HG03045 (cell line): ENCODE results near the gene DOK3.
"Not testable (repeated sequence)": the region's sequence is repeated elsewhere in the genome, so short reads cannot be mapped to it uniquely, and the experiment has no call there.

Source experiments
- ATAC-seq: cut with Tn5 transposase; IDR thresholded peaks from one replicate; pipeline ENCODE4 v1.9.1; 2021; ENCODE audit warnings: mild to moderate bottlenecking, moderate library complexity; ENCODE audit not compliant: unreplicated experiment

The DOK3 gene

DNA sequence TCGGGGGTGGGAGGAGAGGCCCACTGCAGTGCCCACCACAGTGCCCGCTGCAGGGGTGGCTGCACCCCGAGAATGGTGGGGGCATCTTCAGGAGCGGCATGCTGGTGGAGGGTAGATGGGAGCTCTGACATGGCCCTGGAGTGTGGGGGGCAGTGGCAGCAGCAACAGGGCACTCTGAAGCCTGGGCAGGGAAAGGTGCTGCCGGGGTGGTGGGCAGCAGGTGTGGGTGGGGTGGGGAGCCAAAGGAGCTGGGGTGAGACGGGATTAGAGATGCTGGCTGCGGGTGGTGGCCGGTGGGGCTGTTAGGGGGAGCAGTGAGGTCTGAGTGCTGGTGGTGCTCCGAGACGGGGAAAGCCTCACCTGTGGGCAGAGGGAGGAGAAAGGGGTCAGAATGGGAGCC, 26.8 kb upstream of the DOK3 start:
- ATAC-seq = no peak

DNA sequence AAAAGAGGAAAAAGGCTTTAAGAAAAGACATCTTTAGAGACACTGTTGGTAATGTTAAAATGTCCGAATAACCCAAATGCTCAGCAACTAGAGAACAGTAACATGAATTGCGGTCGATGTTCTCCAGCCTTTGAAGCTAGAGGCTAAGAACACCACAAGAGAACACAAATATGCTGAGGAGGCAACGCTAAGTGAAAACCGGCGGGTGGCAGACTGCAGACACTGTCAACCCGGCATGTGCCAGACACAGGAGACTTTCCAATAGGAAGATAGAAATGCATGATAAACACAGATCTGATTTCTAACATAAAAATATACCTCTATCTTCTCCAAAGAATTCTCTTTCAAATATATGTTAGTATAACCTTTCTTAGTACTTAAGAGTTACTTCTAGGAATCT, 25.5 kb upstream of the DOK3 start:
- no peak for ATAC-seq

DNA sequence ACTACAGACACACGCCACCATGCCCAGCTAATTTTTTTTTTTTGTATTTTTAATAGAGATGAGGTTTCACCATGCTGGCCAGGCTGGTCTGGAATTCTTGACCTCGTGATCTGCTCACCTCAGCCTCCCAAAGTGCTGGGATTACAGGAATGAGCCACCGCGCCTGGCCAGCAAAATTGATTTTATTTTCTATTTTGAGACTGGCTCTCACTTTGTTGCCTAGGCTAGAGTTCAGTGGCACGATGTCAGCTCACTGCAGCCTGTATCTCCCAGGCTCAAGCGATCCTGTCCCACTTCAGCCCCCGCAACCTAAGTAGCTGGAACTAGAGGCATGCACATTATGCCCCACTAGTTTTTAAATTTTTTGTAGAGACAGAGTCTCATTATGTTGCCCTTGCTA, 24.8 kb upstream of the DOK3 start:
- not testable (repeated sequence) for ATAC-seq

DNA sequence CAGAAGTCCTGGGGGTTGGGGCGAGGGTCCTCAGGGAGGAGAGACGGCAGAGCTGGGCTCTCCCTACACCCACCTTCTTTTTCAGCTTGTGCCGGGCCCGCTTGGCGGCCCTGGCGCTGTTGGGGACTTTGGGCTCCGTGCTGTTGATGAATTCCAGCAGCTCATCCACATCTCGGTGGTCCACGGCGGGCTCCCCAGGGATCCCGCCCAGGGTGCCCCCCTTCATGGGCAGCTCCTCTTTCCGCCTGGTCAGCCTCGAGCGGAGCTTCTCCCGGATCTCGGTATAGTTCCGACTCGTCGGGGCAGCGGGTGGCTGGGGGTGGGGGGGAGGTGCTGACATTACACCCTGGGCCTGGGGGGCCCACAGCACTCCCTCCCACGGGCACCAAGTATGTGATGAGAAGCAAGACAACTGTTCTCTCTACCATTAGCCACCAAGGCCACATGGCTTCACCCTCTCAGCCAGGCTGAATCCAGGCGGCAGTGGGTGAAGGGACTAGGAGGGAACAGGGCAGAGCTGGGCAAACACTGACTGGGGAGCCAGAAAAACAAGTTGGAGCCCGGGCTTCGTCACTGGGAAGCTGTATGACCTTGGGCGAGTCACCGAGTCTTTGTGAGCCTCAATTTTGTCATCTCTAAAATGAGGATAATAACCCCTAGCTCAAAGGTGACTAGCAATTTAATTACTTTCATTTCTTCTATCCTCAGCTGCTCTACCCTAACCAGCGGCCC, 21.7 kb upstream of the DOK3 start:
- no peak for ATAC-seq

DNA sequence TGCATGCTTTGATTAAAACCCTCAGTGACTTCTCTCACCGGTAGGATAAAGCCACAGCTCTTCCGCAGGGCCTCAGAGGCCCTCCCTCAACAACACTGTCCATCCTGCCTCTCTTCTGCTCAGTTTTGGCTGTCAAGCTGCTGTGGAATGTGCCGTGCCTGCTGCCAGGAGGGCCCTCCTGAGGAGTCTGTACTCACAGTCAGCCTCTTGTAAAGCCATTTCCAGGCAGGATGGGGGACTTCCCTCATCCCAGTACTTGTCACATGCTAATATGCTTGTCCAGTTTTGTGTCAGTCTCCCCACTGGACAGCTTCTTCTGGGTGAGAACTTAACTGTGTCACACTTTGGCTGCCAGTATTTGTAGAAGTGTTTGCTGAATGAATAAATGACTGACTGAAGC, 21.0 kb upstream of the DOK3 start:
- ATAC-seq = no peak

DNA sequence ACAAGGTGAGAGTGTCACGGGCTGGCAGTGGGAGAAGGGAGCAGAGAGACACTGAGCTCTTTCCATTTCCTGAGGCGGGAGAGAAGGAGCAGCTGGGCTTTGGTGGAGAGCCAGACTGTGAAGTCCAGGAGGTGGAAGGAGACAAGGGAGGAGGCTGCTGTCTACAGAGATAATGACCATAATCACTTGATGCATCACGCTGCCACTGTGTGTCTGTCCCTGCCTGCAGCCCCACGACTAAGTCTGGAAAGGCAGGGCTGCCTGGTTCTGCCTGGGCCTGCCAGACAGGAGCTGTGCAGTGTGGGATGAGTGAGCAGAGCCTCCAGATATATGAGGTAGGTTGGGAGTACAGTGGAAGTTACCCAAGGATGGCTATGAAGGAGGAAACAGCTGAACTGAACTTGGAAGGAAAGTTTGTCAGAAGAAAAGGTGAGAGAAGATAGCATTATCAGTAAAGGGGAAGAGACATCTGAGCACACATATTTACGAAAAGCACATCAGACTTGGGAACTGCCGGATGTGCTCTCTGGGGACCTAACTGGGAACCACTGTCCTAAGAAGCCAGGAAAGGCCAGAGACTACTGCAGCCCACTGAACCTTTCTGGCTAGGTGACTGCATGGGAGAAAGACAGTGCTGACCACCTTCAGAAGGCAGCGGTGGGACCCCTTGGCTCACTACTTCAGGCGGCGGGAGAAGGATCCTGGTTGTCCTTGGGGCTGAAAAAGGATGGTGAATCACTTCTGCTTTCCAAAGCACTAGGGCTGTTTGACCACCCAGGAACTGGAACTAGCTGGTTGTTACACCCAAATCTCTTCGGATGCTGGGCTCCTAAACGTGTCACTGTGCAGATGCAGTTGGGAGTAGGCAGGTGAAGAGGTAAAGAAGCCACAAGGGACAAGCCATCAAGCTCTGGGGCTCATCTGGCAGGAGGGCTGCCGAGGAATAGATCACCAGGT, 19.9 kb upstream of the DOK3 start:
- no peak for ATAC-seq

DNA sequence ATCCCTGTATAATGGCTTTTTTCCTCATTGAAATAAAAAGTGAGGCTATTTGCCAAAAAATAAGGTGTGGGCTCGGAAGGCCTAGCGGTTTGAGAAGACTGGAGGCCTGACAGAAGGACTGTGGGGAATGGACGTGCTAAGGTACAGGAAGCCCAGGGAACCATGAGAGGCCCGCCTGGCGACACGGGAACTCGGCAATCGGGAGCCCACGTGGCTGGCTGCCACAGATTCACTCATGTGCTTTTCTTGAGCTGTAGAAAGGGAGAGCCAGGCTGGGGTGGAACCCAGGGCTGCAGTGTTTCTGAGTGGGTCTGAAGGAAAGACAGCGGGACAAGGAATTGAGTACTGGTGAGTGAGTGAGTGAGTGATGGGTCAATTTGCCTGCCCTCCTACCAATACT, 19.0 kb upstream of the DOK3 start:
- no peak for ATAC-seq

DNA sequence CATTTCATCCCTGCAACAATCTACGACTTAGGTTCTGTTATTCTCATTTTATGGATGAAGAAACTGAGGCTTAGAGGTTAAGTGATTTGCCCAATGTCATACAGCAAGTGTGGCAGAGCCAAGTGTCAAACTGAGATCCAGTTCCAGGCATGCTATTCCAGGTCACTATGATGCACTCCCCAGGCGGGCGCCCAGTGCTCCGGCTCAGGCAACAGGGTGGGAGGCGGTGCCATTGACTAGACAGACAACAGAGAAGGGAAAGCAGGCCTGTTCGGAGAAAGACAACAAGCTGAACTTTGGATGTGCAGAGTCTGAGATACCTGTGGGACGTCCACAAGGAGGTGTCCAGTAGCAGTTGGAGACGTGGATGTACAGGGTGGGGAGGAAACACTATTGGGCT, 18.0 kb upstream of the DOK3 start:
- ATAC-seq = no peak

DNA sequence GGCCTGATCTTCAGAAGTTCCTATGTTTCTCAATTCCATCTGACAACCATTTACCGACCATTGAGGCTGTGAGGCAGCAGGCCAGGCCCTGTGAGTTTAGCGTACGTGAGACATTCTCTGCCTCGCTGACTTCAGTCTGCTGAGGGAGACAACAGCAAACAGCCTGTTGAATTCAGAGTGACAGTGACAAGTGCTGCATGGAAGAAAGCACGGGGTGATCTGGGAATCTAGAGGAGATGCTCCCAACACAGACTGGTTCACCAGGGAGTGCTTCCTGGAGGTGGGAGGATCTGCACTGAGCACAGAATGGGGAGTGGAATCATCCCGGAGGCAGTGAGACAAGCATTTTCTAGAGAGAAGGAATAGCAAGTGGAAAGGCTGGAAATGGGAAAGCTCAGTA, 17.2 kb upstream of the DOK3 start:
- ATAC-seq = no peak

DNA sequence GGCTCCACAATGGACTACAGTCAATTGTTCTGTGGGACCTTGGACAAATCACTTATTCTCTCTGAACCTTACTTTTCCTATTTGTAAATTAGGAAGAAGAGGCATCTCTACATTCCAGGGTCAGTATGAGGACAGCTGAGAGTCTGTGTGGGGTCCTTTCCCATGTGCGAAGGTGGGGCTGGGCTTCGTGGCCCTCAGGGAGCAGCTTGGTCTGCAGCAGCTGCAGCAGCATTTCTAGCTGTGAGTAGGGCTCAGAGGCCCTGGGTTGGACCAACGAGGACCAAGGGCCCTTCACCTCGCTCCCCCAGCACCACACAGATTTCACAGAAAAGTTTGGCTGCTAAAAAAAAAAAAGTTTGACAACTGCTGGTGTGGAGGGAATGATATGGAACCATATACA, 16.6 kb upstream of the DOK3 start:
- ATAC-seq = no peak

DNA sequence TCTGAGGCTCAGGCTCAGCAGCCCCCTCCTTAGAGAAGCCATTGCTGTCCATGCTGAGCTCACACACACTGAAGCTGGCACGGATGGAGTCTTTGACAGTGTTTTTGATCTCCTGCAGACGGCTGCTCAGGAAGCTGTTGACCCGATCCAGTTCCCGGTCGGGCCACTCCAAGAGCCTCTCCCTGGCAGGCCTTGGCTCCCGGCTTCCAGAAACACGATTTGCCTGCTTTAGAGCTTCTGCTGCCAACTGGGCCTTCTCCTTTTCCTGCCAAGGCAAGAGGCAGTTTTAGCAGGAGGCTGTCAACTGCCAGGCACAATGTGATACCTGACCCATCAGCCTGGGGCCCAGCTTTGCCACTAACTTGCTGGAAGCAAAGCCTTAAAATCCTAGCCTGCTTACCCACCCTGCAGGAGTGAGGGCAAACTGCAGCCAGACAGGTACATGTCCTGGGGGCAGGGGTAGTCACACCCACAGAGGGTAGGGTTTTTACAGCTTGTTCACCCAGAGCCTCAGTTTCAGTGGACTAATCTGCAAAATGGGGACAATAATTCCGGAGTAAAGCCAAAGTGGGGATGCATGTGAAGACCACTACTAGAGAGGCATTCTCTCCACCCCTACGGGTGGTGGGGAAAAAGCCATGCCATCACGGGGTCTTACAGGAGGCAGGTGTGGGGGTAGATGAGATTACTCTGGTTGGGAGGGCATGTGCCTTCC, 15.5 kb upstream of the DOK3 start:
- ATAC-seq = no peak

DNA sequence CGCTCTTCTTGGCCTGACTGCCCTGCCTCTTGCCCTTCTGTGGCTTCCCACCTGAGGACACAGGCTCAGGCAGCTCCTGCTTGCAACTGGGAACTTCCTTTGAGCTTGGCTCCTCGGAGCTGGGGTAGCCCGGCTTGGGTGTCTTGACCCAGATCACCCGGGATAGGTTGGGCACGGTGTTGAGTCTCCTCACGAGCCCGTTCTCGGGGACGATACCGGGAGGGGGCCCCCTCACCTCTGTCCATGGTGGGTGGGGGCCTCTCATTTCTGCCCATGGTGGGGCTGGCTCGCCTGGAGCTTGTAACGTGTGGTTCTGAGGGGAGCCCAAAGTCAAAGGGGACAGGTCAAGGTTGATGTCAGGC, 14.9 kb upstream of the DOK3 start:
- ATAC-seq = no peak

DNA sequence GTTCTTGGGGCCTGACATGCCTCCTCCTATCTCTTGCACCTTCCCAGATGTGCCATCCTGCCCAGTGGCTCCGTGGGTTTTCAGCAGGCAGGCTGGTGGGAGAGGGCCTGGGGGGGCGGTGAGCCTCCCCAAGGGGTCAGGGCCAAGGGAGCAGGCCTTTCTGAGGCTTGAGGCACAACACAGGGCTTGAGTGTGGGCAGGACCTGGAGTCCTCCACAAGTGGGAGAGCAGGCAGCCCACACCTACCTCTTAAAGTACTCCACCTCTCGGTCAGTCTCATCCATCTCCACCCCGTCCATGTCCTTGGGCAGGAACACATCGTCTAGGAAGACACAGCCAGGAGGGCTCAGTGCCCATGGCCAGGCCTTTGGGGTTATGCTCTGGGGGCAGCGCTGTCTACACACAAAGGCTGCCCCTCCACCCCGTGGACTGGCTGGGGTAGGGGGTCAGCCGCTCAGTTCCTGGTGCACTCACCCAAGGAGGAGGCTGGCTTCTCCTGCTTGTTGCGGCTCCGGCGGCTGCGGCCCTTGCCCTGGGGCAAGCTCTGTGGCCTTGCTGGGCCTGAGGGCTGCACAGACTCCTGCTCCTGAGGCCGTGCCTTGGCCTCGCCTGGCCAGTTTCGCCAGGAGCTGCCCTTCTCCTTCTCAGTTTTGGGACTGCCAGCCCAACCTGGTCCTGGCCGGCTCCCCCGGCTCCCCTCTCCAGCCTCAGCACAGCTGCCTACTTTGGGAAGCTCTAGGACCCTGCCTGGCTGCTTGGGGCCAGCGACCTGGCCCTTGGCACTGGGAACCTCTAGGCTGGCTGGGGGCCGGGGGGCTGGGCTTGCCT, 14.3 kb upstream of the DOK3 start:
- ATAC-seq = no peak

DNA sequence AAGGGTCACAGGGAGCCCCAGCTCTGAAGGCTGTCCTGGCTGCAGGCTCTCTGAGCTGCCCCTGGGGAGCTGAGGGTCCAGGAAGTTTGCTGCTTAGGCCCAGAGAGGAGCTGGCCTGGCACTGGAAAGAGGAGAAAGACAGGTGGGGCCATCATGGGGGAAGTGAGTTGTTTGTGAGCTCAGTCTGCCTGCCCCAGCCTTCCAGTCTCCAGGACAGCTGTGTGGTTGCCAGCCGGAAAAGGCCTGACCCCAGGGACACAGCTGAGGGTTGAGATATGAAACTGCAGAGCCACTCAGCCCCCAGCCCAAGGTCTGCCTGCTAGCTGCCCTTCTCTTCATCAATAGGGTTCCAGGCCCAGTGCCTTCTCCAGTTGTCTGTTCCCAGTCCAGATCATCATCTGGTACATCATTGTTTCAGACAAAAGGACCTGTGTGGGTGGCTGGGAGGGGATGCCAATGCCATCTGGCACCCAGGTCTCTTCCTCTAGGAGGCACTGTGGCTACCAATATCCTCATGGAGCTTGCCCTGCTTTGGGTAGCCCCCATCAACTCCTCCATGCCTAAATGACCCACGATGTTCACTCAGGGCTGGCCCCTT, 11.4 kb upstream of the DOK3 start:
- ATAC-seq = no peak

DNA sequence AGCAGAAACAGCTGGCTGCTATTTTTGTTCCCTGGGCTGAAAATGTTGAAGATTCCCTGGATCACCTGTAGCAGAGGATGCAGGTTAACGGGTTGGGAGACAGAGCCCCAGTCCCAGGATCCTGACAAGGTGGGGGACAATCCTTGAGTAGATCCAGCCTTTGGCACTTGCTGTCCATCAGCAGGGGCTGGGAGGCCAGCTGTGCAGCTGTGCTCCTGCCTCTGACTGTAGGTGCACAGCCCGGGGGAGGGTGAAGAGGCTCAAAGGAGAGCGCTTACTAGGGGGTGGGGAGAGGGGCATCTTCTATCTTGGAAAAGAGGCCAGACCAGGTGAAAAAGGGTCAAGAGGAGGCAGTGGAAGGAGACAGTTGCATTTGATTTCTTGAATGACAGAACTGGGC, 10.6 kb upstream of the DOK3 start:
- ATAC-seq = no peak

DNA sequence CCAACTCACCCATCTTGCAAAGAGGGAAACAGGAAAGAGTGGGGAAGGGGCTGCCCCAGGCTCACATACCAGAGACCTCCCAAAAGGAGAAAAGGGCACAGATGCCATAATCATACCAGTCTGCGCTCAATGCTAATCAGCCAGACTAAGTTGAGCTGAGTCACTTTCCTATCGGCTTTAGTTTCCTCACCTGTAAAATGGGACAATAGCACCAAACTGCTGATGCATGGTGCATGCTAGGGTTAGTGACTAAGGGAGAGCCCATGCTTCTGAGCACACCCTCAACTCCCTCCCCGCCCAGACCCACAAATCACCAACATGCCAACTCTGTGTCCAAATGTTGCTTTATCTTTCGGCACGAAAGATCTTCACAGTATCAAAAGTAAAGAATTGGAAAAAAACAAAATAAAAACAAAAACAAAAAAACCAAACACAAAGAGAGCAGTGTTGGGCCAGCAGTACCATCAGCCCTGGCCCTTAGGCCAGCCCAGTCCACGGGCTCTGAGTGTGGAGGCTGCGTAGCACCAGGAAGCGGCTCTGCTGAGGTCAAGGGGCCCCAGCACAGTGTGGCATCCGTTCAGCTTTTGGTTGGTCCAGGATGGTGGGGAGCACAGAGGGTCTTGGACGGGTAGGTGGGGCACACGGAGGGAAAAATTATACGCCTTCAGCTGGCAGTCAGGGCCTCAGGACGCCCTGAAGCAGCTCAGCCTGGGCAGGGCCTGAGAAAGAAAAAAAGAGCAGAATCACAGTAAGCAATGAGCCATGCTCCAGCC, 10.0 kb upstream of the DOK3 start:
- ATAC-seq = no peak

DNA sequence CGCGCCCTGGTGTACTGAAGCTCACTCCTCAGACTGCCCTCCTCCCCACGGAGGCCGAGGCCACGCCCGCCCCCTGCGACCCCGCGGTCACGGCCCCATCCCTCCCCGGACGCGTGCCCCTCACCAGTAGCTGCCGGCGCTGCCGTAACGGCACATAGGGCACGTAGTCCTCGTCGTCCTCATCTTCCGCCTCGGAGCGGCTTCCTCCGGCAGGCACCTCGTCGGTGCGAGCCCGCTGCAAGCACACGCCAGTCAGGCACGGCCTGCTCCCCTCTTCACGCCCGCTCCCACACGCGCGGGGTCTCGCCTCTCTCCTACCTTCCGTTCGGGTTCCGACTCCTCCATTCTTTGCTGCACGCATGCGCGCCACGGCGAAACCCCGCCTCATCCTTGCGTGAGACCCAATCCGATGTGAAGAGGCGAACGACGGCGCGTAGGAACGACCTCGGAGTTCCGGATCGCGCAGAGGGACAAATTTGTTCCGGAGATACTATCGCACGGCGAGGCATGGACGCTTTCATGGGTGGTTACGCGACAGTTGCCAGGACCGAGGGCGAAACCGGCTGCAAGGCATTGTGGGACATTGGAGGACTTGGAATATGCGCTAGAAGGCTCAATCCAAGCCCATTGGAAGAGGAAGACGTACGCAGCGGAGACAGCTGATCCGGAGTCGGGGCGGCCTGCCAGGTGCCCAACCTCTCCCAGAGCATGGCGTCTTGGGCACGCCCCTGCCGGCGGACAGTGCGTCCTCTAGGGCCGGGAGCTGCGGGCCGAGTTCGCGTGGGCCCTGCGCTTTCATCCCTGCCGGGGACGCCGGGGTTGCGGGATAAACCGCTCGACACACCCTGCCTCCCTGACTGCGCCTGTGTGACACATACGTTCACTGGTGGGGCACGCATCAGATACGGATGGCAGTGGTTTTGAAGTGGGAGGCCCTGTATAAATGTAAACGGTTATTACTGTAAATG, 7.3 kb upstream of the DOK3 start, which contains the start of gene DDX41:
Gene DDX41, minus strand, starts transcription at position 361 of the 968 bp plus-strand sequence. Its CDS starts 16 bp downstream, at position 345.
- peak; percentile 80 for ATAC-seq

DNA sequence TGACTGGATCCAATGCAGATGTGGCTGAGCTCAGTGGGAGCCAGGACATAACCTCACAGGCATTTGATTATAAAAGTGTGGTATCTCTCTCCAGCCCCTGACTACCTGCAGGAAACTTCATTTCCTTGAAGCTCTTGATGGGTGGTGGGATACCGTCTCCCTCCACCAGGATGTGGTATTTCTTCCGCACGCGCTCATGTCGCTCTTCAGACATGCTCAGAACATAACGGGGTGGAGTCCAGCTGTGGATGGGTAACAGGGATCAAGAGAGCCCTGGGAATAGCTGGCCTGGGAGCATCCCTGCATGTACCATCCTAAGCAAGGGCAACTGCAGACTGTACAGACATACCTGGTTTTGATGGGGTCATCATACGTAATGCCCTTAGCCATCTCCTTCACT, 6.0 kb upstream of the DOK3 start:
- ATAC-seq = no peak
